A549 (cell line): ENCODE measurements around the gene KCNJ6.
"Not testable (repeated sequence)": the region's sequence is repeated elsewhere in the genome, so short reads cannot be mapped to it uniquely, and the experiment has no call there.

Experiments used
- CBX8 ChIP-seq: fragments of 200-600 bp; sonication (generic); IDR thresholded peaks from 2 replicates; pipeline ENCODE4 v1.6.1; 2016
- EP300 ChIP-seq, 2 experiments: fragments of >200 bp; sonication (Bioruptor Twin); formaldehyde crosslinking; IDR thresholded peaks; 2 replicates in 1 of 2; 3 replicates in 1 of 2; pipeline ENCODE4 v1.6.1; 2016 to 2017
- HOXA7 ChIP-seq: fragments of 250-450 bp; sonication (Bioruptor Pico); IDR thresholded peaks from 2 replicates; pipeline ENCODE4 v1.5.0; 2020; ENCODE audit warnings: mild to moderate bottlenecking, moderate library complexity
- KDM5A ChIP-seq: fragments of 200-600 bp; sonication (generic); IDR thresholded peaks from 2 replicates; pipeline ENCODE4 v1.6.1; 2016; ENCODE audit warnings: antibody characterized with exemption, mild to moderate bottlenecking
- MAZ ChIP-seq: fragments of 150-350 bp; IDR thresholded peaks from 2 replicates; pipeline ENCODE4 v1.6.1; 2014; ENCODE audit warnings: antibody characterized with exemption, low read depth, low read length, borderline replicate concordance
- MYC ChIP-seq: IDR thresholded peaks from 2 replicates; pipeline ENCODE4 v1.6.1; 2012; ENCODE audit warnings: mild to moderate bottlenecking, inconsistent platforms, low read length, improper control_type of control experiment, borderline replicate concordance
- POLR2A ChIP-seq: IDR thresholded peaks from 2 replicates; pipeline ENCODE4 v1.6.1; 2012; ENCODE audit warnings: mild to moderate bottlenecking, low read length
- ZNF302 ChIP-seq: fragments of 250-450 bp; sonication (Bioruptor Pico); IDR thresholded peaks from 2 replicates; pipeline ENCODE4 v1.9.0; 2021; ENCODE audit warnings: inconsistent platforms, mild to moderate bottlenecking, moderate library complexity
- TF ChIP-seq, protein P1 (sequence below): fragments of >200 bp; sonication (Bioruptor Twin); formaldehyde crosslinking; IDR thresholded peaks from 2 replicates; pipeline ENCODE4 v1.6.1; 2016
- TF ChIP-seq, protein P2 (sequence below): fragments of >200 bp; sonication (Bioruptor Twin); formaldehyde crosslinking; IDR thresholded peaks from 3 replicates; pipeline ENCODE4 v1.5.1; 2016
- TF ChIP-seq, protein P3 (sequence below): IDR thresholded peaks from 2 replicates; pipeline ENCODE4 v1.6.1; 2012

DNA sequence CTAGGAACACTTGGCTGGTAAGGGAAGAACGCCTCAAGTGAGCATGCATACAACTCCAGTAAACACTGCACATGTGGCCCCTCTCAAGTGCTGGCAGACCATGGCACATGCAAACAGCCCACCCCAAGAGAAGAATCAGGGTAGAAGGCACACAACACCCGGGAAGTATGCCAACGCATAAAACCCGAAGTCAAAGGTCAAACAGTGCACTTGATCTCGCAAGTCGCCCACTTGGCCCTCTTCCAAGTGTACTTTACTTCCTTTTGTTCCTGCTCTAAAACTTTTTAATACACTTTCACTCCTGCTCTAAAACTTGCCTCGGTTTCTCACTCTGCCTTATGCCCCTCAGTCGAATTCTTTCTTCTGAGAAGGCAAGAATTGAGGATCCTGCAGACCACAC is 4.0 kb upstream of the KCNJ6 start:
- TF ChIP-seq, protein P1, sequence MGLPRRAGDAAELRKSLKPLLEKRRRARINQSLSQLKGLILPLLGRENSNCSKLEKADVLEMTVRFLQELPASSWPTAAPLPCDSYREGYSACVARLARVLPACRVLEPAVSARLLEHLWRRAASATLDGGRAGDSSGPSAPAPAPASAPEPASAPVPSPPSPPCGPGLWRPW: not testable (repeated sequence)
- TF ChIP-seq, protein P2, sequence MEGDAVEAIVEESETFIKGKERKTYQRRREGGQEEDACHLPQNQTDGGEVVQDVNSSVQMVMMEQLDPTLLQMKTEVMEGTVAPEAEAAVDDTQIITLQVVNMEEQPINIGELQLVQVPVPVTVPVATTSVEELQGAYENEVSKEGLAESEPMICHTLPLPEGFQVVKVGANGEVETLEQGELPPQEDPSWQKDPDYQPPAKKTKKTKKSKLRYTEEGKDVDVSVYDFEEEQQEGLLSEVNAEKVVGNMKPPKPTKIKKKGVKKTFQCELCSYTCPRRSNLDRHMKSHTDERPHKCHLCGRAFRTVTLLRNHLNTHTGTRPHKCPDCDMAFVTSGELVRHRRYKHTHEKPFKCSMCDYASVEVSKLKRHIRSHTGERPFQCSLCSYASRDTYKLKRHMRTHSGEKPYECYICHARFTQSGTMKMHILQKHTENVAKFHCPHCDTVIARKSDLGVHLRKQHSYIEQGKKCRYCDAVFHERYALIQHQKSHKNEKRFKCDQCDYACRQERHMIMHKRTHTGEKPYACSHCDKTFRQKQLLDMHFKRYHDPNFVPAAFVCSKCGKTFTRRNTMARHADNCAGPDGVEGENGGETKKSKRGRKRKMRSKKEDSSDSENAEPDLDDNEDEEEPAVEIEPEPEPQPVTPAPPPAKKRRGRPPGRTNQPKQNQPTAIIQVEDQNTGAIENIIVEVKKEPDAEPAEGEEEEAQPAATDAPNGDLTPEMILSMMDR: not testable (repeated sequence)
- TF ChIP-seq CBX8; MYC; KDM5A; POLR2A; ZNF302 (CRISPR knock-in tag); MAZ; EP300 (IDR thresholded peaks at IDR 0.05); HOXA7 (CRISPR knock-in tag): not testable (repeated sequence)
- TF ChIP-seq, protein P3, sequence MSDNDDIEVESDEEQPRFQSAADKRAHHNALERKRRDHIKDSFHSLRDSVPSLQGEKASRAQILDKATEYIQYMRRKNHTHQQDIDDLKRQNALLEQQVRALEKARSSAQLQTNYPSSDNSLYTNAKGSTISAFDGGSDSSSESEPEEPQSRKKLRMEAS: not testable (repeated sequence)
